Mammary epithelial cell (primary cell): ENCODE data around the gene SORBS1.

Source experiments
- CTCF ChIP-seq, 2 donors: IDR thresholded peaks in 1 of 2; conservative IDR thresholded peaks in 1 of 2; 2 replicates each; pipeline ENCODE4 v1.5.1; 2011 to 2012; ENCODE audit warnings: inconsistent platforms in 2 of 2, low read length in 2 of 2, mild to moderate bottlenecking in 2 of 2, control low read depth in 1 of 2, low read depth in 1 of 2; ENCODE audit not compliant: insufficient read depth in 1 of 2; ENCODE audit errors: extremely low read depth in 1 of 2
- EZH2 ChIP-seq: IDR thresholded peaks from 2 replicates; pipeline ENCODE4 v1.6.1; 2012; ENCODE audit warnings: low read length, inconsistent platforms, borderline replicate concordance

GRCh38 chr10:95440756-95441546 lies 120.2 kb downstream of the SORBS1 start:
- TF ChIP-seq CTCF (conservative IDR thresholded peaks at IDR 0.05 in 1 of 2, IDR thresholded peaks at IDR 0.05 in 1 of 2; ENCODE audit: extremely low read depth in 1 of 2, insufficient read depth in 1 of 2, low read depth in 1 of 2, low read length in 2 of 2) (no peak), EZH2 (no peak)
